HG02981 (cell line): Measurements from ENCODE around the gene MKKS.

Source experiments
- ATAC-seq: cut with Tn5 transposase; IDR thresholded peaks from one replicate; pipeline ENCODE4 v1.9.1; 2021; ENCODE audit warnings: mild to moderate bottlenecking, moderate library complexity; ENCODE audit not compliant: unreplicated experiment

MKKS gene

DNA sequence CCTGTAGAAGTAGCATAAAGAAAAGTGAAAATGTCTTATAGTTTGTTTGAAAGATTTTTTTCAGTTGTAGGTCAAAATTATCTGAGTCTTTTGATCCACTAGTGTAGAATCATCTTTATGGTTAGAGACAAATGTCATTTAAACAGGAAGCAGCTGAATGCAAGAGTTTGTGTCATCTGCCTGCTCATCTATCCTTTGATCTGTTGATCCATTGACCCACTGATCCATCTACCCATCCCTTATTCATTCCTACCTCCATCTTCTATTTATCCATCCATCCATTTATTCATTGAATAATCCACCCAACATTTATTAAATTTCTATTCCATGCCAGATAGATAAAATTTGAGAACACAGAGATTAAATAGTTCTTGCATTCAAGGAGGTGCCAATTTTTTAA is 62.6 kb downstream of the MKKS start:
- ATAC-seq: no peak

DNA sequence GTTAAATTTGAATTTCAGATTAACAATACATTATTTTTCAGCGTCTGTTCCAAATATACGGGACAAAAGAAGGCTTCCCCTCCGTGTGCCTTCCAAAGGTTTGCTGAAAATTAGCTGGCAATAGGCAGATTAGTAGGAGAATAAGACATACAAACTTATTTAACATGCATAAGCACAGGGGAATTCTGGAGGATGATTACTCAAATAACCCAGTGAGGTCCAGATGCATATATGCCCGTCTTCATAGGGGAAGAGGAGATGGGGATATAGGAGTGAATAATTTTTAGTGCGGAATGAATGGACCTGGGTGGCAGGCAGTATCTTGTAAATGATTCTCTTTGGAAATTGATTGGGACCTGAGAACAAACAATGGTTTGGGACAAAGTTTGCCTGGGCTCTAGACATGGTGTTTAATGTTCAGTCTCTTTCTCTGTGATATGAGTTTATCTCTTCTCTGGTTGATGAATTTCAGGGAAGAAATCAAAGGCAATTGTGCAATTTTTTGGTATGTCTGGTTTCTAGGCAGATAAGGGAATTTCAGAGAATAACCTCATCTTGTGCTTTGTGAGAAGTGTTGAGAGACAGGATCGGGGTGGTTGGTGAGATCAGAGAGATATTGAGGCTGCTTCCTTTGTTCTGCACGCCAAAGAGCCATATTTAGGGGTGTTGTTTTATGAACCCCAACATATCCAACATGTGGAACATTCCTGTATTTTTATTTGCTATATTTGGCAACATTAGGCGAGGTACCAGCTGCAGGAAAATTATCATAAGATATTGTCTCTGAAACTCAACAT is 63.7 kb downstream of the MKKS start:
- no peak for ATAC-seq

DNA sequence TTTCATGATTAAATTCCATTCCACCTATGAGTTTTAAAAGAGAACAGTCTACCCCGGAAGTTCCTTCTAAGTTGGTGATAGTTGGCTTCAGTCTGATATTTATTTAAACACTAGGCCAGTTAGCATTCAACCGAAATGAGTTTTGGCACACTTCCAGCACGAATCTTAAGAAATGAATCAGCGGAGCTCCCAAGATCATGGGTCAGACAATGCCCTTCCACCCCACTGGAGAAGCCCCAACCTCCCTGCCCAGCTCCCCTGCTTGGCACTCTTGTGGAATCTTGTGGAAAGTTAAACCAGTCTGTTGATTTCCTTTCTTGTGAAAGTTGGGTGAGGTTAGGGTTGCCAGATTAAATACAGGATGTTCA is 64.3 kb downstream of the MKKS start:
- no peak for ATAC-seq

DNA sequence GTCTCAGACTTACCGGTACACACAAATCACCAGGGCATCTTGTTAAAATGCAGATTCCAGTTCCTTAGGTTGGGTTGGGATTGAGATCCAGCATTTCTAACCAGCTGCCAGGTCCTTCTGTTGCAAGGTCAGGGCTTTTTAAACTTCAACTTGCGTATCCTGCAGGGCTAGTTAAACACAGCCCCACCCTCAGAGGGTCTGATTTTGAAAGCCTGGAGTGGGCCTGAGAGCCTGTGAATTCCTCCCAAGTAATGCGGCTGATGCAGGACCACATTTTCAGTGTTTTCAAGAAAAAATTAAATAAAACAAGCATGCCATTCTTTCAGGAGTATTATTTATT is 65.3 kb downstream of the MKKS start:
- ATAC-seq: no peak

DNA sequence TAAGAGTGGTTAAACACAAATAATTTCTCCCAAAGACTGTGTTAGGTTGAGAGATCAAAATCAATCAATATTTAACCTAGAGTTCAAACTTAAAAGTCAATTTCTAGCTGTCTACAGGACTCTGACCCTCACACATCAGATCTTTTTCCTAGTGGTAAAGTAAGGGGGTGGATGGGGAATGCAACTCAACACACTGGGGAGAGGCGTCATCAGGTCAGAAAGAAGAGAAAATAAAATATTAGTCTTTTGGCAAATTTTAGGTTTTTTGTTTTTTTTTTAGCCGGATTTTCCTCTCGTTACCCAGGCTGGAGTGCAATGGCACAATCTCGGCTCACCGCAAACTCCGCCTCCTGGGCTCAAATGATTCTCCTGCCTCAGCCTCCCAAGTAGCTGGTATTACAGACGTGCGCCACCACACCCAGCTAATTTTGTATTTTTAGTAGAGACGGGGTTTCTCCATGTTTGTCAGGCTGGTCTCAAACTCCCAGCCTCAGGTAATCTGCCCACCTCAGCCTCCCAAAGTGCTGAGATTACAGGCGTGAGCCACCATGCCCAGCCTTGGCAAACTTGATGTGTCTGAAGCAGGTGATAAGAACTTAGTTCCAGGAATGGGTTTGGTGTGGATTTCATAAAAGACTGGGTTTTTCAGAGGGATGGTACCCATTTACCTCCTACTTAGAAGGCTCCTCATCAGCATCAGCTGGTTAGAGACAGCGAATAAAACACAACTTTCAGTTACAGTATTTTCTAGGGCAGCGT is 65.9 kb downstream of the MKKS start:
- ATAC-seq: no peak

DNA sequence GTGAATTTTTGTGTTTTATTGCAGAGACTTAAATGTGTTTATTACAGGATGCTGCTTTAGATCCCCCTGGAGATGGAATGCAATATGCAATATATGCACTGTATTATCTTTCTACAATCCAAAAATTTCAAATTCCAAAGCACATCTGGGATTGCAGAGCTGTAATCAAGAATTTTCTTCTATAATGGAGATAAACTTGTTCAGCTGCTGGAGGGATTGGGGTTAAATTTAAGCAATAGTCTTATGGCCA is 66.4 kb downstream of the MKKS start:
- ATAC-seq: no peak

DNA sequence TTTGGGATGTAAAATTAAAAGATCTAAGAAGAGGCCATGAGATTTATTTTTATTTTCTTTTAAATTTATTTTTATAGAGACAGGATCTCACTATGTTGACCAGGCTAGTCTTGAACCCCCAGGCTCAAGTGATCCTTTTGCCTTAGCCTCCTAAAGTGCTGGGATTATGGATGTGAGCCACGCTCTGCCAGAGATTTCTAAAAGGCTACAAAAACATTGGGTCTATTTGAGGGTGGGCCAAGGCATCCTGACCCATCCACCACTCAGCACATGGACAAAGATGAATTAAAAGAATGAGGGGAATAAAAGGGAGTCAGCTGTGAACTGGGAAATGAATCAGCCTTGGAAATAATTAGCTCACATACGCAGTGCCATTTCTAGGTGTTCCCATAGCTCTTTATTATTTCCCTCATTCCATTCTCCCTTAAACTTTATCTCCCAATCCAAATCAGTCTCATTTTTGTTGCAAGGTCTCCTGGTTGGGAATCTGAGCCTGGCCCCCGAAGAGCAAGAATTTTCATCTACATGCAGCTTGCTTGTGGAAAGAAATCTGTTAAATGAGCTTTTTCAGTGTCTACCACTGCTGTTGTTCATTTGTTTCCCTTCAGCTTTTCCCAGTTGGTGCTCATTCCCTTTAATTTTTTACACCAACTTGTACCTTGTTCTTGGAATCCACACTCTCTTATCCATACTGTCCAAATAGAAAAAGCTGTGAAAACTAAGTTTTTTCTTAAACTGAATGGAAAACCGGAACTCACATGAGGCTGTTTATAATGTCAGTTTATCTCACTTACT is 66.9 kb downstream of the MKKS start:
- no peak for ATAC-seq

DNA sequence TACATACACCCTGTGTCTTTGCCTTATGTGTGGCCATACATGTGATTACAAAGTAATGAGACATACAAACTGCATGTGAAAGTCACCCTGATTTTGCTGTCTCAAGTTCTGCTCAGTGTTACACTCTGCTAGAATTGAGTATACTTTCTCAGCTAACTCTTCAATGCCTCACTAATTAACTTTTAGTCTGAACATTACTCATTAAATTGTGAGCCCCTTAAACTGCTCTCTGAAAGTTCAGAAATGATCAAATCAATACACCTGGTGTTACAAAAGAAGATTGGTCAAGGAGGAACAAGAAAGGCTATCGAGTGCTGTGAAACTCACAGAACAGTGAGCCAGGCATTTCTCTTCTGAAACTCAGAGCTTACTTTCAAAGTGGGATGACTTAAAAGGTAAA is 71.3 kb downstream of the MKKS start:
- peak; percentile 70 for ATAC-seq

DNA sequence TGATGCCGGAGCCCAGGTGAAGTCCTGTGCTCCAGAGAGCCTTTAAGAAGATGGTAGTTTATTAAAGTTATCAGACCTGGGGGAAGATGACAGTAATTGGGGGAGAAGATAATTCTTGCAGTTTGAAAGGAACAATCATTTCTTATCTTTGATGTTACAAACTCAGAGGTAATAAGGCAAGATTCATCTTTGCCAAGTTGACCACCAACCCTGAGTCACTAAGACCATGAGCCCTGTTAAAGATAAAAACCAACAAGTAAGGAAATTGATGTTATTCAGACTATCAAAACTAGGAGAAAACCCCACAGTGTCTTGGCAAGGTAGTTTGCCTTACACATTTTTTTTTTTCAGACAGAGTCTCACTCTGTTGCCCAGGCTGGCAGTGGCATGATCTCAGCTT is 73.1 kb downstream of the MKKS start:
- no peak for ATAC-seq

DNA sequence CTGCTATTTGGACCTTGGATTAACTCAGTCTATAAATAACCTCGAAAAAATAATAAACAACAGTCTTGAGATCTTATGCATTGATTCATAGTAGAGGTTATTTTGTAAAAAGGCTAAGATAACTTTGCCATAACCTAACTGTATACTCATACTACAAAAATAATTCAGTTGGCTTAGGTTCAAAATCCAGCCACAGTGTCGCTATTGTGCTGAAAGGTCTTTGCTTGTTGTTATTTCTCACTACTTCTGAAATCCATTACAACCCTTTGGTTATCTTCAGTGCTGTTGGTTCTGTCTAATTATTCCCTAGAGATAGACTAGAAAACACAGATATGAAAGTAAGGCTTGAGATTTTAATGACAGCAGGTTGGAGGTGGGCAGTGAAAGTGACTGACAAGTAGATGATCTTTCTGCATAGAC is 74.4 kb downstream of the MKKS start:
- no peak for ATAC-seq

DNA sequence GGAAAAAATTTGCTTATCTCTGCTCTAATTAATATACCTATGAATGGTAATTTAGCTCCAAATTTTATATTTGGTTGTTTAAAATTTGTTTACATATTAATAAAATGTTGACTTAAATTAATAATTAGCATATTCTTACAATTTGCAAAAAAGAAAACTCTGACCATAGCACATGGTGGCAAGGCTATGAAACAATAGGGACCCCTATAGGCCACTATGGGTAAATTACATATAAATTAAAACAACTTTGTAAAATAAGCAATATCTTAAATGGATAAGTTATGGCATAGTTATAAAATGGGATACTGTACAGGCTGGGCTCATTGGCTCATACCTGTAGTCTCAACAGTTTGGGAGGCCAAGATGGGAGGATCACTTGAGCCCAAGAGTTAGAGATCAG is 76.0 kb downstream of the MKKS start:
- ATAC-seq: no peak

DNA sequence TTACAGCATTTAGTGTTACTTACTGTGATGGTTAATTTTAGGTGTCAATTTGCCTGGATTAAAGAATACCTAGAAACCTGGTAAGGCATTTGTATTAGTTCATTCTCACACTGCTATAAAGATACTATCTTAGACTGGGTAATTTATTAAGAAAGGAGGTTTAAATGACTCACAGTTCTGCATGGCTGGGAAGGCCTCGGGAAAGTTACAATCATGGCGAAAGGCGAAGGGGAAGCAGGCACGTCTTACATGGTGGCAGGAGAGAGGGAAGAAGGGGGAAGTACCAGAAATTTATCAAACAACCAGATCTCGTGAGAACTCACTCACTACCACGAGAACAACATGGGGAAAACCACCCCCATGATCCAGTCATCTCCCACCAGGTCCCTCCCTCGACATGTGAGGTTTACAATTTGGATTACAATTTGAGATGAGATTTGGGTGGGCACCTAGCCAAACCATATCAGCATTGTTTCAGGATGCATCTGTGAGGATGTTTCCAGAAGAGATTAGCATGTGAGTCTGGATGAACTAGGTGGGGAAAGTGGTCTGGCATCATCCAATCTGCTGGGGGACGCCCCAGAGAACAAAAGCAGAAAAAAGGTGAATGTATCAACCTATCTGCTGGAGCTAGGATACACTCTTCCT is 76.8 kb downstream of the MKKS start:
- no peak for ATAC-seq

DNA sequence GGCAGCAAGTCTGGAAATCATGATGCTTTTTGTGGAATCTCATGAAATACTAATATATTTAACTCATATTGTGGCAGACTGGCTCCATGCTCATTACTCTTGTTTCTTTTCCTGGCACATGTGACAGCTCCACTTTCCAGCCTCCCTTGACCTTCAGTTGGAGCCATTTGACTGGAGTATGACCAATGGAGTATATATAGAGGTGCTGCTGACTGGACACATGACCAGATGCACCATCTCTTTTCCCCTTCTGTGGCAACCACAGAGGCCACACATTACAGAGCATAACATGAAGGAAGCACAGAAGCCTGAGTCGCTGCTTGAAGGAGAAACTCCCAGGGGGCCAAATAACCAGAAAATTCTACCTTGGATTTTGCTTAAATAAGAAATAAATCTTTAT is 77.4 kb downstream of the MKKS start:
- no peak for ATAC-seq

DNA sequence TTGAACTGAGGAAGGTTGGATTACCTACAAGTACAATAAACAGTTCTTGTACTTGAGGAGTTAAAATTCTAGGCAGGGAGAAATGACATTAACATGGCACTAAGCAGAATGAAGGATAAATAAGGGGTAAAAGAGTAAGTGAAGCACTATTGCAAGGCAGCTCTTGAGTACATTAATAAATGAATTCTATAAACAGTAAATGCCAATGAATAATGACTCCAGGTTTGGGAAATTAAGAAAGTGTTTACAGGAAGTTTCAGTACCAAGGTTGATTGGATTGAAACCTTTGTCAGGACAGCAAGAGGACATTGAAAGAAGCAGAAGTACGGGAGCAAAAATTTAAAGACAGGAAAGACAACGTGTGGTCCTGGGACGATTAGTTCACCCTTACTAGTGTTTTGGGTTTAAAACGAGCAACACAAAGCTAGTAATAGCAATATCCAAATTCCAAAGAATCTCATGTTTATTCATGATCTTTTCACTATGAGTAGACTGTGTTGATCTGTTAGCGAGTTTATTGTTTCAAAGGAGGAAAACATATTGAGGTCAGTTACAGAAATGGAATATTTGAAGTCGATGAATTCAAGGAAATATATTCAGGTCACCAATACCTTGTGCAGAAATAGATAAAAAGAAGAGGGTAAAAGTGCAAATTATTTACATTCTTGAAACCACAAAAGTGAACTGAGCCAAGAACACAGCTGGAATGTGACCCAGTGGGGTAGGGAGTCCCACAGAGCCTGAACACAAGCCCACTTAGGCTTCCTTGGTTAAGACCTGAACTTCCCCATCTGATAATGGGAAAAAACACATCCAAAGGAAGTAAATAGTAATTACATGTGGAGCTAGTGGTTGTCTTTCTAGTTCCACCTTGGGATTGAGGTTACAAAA is 80.8 kb downstream of the MKKS start:
- ATAC-seq: no peak
